Memory B cell (primary cell): ENCODE measurements around the gene CTBP2.

Experiments
- ATAC-seq: fragments of 150-1000 bp; cut with Tn5 transposase; 2 replicates; pipeline ENCODE4 v1.10.0; 2021; ENCODE audit warnings: low read depth, mild to moderate bottlenecking, moderate library complexity
- DNase-seq, 2 donors: peaks; one replicate each; pipeline ENCODE4 v3.0.0; 2022; ENCODE audit warnings: low spot score in 2 of 2
- H3K27ac Mint-ChIP-seq: one replicate; pipeline ENCODE4 v1.8.0; 2022; ENCODE audit warnings: mild to moderate bottlenecking, moderate library complexity, mixed read lengths
- H3K27me3 Mint-ChIP-seq: one replicate; pipeline ENCODE4 v1.8.0; 2022; ENCODE audit warnings: mixed read lengths
- H3K36me3 Mint-ChIP-seq: one replicate; pipeline ENCODE4 v1.8.0; 2022; ENCODE audit warnings: mild to moderate bottlenecking, mixed read lengths
- H3K4me1 Mint-ChIP-seq: one replicate; pipeline ENCODE4 v1.8.0; 2022; ENCODE audit warnings: mixed read lengths
- H3K4me3 Mint-ChIP-seq: one replicate; pipeline ENCODE4 v1.8.0; 2022; ENCODE audit warnings: mild to moderate bottlenecking, moderate library complexity, mixed read lengths
- H3K9me3 Mint-ChIP-seq: one replicate; pipeline ENCODE4 v1.8.0; 2022; ENCODE audit warnings: mixed read lengths

CTBP2 gene

GRCh38 chr10:125134916-125135770, 25.2 kb downstream of the CTBP2 start:
- no peak overlapping the region for H3K4me3 Mint-ChIP-seq
- no peak for ATAC-seq
- no peak for DNase-seq
- no peaks in the 10 kb centered on the region for H3K4me1 Mint-ChIP-seq
- H3K36me3 Mint-ChIP-seq, result no peaks in the 10 kb centered on the region
- no peaks in the 10 kb centered on the region for H3K9me3 Mint-ChIP-seq
- H3K27me3 Mint-ChIP-seq, result peaks cover 17% of the 10 kb centered on the region
- no peak overlapping the region for H3K27ac Mint-ChIP-seq

GRCh38 chr10:125134483-125134848, 25.9 kb downstream of the CTBP2 start:
- DNase-seq, result no peak

GRCh38 chr10:125133696-125134482, 26.5 kb downstream of the CTBP2 start:
- ATAC-seq, result no peak
- Mint-ChIP-seq H3K4me1 (no peaks in the 10 kb centered on the region), H3K36me3 (no peaks in the 10 kb centered on the region), H3K9me3 (no peaks in the 10 kb centered on the region), H3K27ac (no peak overlapping the region), H3K4me3 (no peak overlapping the region), H3K27me3 (peaks cover 19% of the 10 kb centered on the region)
- DNase-seq, result no peak

More at GRCh38 chr10:125134483-125134848, 25.9 kb downstream of the CTBP2 start:
- no peak overlapping the region for H3K27ac Mint-ChIP-seq
- no peaks in the 10 kb centered on the region for H3K9me3 Mint-ChIP-seq
- ATAC-seq, result no peak
- H3K27me3 Mint-ChIP-seq, result peaks cover 17% of the 10 kb centered on the region
- H3K4me1 Mint-ChIP-seq, result no peaks in the 10 kb centered on the region
- H3K4me3 Mint-ChIP-seq, result no peak overlapping the region
- no peaks in the 10 kb centered on the region for H3K36me3 Mint-ChIP-seq

GRCh38 chr10:125132344-125132743, 28.0 kb downstream of the CTBP2 start:
- no peak overlapping the region for H3K27ac Mint-ChIP-seq

GRCh38 chr10:125130916-125131315, 29.4 kb downstream of the CTBP2 start:
- ATAC-seq, result no peak
- H3K9me3 Mint-ChIP-seq, result no peaks in the 10 kb centered on the region
- no peak for DNase-seq
- peaks cover 16% of the 10 kb centered on the region for H3K27me3 Mint-ChIP-seq
- H3K27ac Mint-ChIP-seq, result no peak overlapping the region
- no peaks in the 10 kb centered on the region for H3K4me1 Mint-ChIP-seq
- no peak overlapping the region for H3K4me3 Mint-ChIP-seq
- H3K36me3 Mint-ChIP-seq, result no peaks in the 10 kb centered on the region

More at GRCh38 chr10:125132344-125132743, 28.0 kb downstream of the CTBP2 start:
- Mint-ChIP-seq H3K4me1 (no peaks in the 10 kb centered on the region), H3K36me3 (no peaks in the 10 kb centered on the region), H3K9me3 (no peaks in the 10 kb centered on the region), H3K4me3 (no peak overlapping the region), H3K27me3 (peaks cover 14% of the 10 kb centered on the region)
- no peak for ATAC-seq
- no peak for DNase-seq

GRCh38 chr10:125130260-125130659, 30.1 kb downstream of the CTBP2 start:
- Mint-ChIP-seq H3K4me1 (no peaks in the 10 kb centered on the region), H3K4me3 (no peak overlapping the region), H3K36me3 (no peaks in the 10 kb centered on the region), H3K9me3 (no peaks in the 10 kb centered on the region), H3K27me3 (peaks cover 14% of the 10 kb centered on the region), H3K27ac (no peak overlapping the region)
- DNase-seq (no peak), ATAC-seq (no peak)

GRCh38 chr10:125129076-125129458, 31.3 kb downstream of the CTBP2 start:
- ATAC-seq, result no peak
- peaks cover 11% of the 10 kb centered on the region for H3K27me3 Mint-ChIP-seq
- no peak for DNase-seq
- H3K4me1 Mint-ChIP-seq, result no peaks in the 10 kb centered on the region
- no peaks in the 10 kb centered on the region for H3K36me3 Mint-ChIP-seq
- H3K4me3 Mint-ChIP-seq, result no peak overlapping the region
- no peak overlapping the region for H3K27ac Mint-ChIP-seq
- no peaks in the 10 kb centered on the region for H3K9me3 Mint-ChIP-seq

GRCh38 chr10:125128397-125129075, 31.8 kb downstream of the CTBP2 start:
- no peaks in the 10 kb centered on the region for H3K36me3 Mint-ChIP-seq
- H3K27me3 Mint-ChIP-seq, result peaks cover 11% of the 10 kb centered on the region
- H3K4me1 Mint-ChIP-seq, result no peaks in the 10 kb centered on the region
- H3K9me3 Mint-ChIP-seq, result no peaks in the 10 kb centered on the region
- no peak overlapping the region for H3K27ac Mint-ChIP-seq
- no peak for DNase-seq
- H3K4me3 Mint-ChIP-seq, result no peak overlapping the region
- no peak for ATAC-seq

- H3K27me3 Mint-ChIP-seq, result peaks cover 11% of the 10 kb centered on the region
- no peak overlapping the region for H3K4me3 Mint-ChIP-seq
- no peak overlapping the region for H3K27ac Mint-ChIP-seq
- no peaks in the 10 kb centered on the region for H3K9me3 Mint-ChIP-seq
- ATAC-seq (no peak), DNase-seq (no peak)
- H3K4me1 Mint-ChIP-seq, result no peaks in the 10 kb centered on the region
- no peaks in the 10 kb centered on the region for H3K36me3 Mint-ChIP-seq
Measured at GRCh38 chr10:125127986-125128385, 32.4 kb downstream of the CTBP2 start.

GRCh38 chr10:125127110-125127509, 33.3 kb downstream of the CTBP2 start:
- ATAC-seq (no peak), DNase-seq (no peak)
- no peak overlapping the region for H3K27ac Mint-ChIP-seq
- peaks cover 11% of the 10 kb centered on the region for H3K27me3 Mint-ChIP-seq
- H3K4me1 Mint-ChIP-seq, result no peaks in the 10 kb centered on the region
- no peaks in the 10 kb centered on the region for H3K9me3 Mint-ChIP-seq
- no peak overlapping the region for H3K4me3 Mint-ChIP-seq
- no peaks in the 10 kb centered on the region for H3K36me3 Mint-ChIP-seq

- Mint-ChIP-seq H3K36me3 (no peaks in the 10 kb centered on the region), H3K27me3 (peaks cover 11% of the 10 kb centered on the region), H3K27ac (no peak overlapping the region), H3K9me3 (no peaks in the 10 kb centered on the region), H3K4me3 (no peak overlapping the region), H3K4me1 (no peaks in the 10 kb centered on the region)
- DNase-seq, result no peak
- ATAC-seq, result no peak
Measured at GRCh38 chr10:125125951-125126735, 34.2 kb downstream of the CTBP2 start.

- Mint-ChIP-seq H3K36me3 (no peaks in the 10 kb centered on the region), H3K4me3 (no peak overlapping the region), H3K27ac (no peak overlapping the region), H3K9me3 (no peaks in the 10 kb centered on the region), H3K27me3 (peaks cover 11% of the 10 kb centered on the region), H3K4me1 (no peaks in the 10 kb centered on the region)
- ATAC-seq (no peak), DNase-seq (no peak)
Measured at GRCh38 chr10:125124907-125125306, 35.5 kb downstream of the CTBP2 start.

GRCh38 chr10:125124115-125124487, 36.3 kb downstream of the CTBP2 start:
- Mint-ChIP-seq H3K36me3 (no peaks in the 10 kb centered on the region), H3K27ac (no peak overlapping the region), H3K27me3 (peaks cover 10% of the 10 kb centered on the region), H3K4me1 (no peaks in the 10 kb centered on the region), H3K4me3 (no peak overlapping the region), H3K9me3 (no peaks in the 10 kb centered on the region)
- DNase-seq, result no peak
- no peak for ATAC-seq
